Upper lobe of left lung (tissue), 6 donors: ENCODE results near the gene GRK5. TPM values are rescaled to one million over a fixed set of nuclear protein-coding genes. Genes with fewer than 3 reads are reported as not detected.

Experiments
- ATAC-seq, 2 donors: fragments of 200-7000 bp; cut with Tn5 transposase; one replicate each; pipeline ENCODE4 v1.9.1; 2022; ENCODE audit warnings: mild to moderate bottlenecking in 2 of 2, moderate library complexity in 2 of 2; ENCODE audit not compliant: low FRiP score in 2 of 2
- DNase-seq, 2 donors: peaks; one replicate each; pipeline ENCODE4 v3.0.0-alpha.2; 2019 to 2020
- H3K27ac ChIP-seq, 4 donors: fragments of 200-600 bp; sonication (generic); one replicate each; pipeline ENCODE4 v1.5.1; 2016 to 2019
- H3K27me3 ChIP-seq, 4 donors: fragments of 200-600 bp; sonication (generic); one replicate each; pipeline ENCODE4 v1.5.1; 2017 to 2019
- H3K36me3 ChIP-seq, 4 donors: fragments of 200-600 bp; sonication (generic); one replicate each; pipeline ENCODE4 v1.5.1; 2016 to 2019
- H3K4me1 ChIP-seq, 4 donors: fragments of 200-600 bp; sonication (generic); one replicate each; pipeline ENCODE4 v1.5.1; 2018 to 2019
- H3K4me3 ChIP-seq, 4 donors: fragments of 200-600 bp; sonication (generic); one replicate each; pipeline ENCODE4 v1.5.1; 2017 to 2019; ENCODE audit warnings: mild to moderate bottlenecking in 2 of 4, moderate library complexity in 1 of 4
- H3K9me3 ChIP-seq, 4 donors: fragments of 200-600 bp; sonication (generic); one replicate each; pipeline ENCODE4 v1.5.1; 2018 to 2019
- EP300 ChIP-seq, 4 donors: sonication (generic); formaldehyde crosslinking; IDR thresholded peaks; one replicate each; pipeline ENCODE4 v1.5.1; 2017; ENCODE audit warnings: antibody characterized with exemption in 4 of 4, control low read depth in 2 of 4
- POLR2A ChIP-seq, 4 donors: fragments of 450-650 bp; IDR thresholded peaks; one replicate each; pipeline ENCODE4 v1.5.1; 2016 to 2017; ENCODE audit warnings: antibody characterized with exemption in 4 of 4, mild to moderate bottlenecking in 2 of 4
- POLR2AphosphoS5 ChIP-seq, 2 donors: sonication (generic); formaldehyde crosslinking; IDR thresholded peaks; one replicate each; pipeline ENCODE4 v1.5.1; 2017; ENCODE audit warnings: antibody characterized with exemption in 2 of 2
- WGBS, 2 donors: methylation state at CpG; one replicate each; pipeline ENCODE4 v1.1.5; 2017 to 2018; 5-methylcytosine and 5-hydroxymethylcytosine counted together
- total RNA-seq, 6 donors: library from RNA; depleted of rRNA in 4 of 6; stranded (reverse); fragments of >200 nt in 4 of 6; gene quantifications; one replicate each; pipeline versions ENCODE4 v1.1.0 to v1.2.1, GENCODE V29; 2016 to 2021
- TF ChIP-seq, protein P1 (sequence below), 6 experiments: fragments of 450-650 bp in 4 of 6; fragments of 200-600 bp in 2 of 6; sonication (generic) in 2 of 6; IDR thresholded peaks; one replicate each; pipeline ENCODE4 v1.5.1; 2016 to 2019; ENCODE audit warnings: antibody characterized with exemption in 6 of 6
- donor health status: DM: no; HTN: no; CAD: no; lungs with moderate emphysema.
- donor health status: DM: no; HTN: yes; CAD: no; lungs with severe emphysema.

GRK5 gene
- total RNA-seq, 6 donors from 2014 or later, result 38.6 to 80.9 (median 61.1) TPM

DNA sequence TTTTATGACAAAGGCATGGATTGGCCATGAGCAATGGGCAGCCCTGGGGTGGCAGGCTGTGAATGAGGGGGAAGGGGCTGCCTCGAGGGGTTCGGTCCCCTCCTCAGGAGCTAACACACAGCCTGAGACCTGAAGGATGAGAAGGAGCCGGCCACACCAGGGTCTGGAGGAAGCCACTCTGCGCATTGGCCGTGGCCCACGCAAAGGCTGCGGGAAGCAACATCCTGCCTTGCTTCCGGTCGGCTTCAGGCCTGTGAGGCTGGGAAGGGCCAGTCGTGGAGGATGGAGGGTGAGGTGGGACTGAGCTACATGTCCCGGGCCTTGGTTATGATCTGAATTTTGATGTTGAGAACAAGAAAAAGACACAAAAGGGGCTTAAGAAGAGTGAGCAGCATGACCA, 285.8 kb downstream of the GRK5 start:
- H3K27ac ChIP-seq, result no peak overlapping the region
- 56 to 63% methylated on average over 4 to 11 of the region's 11 CpGs for WGBS, 2 donors
- no peak for ATAC-seq

DNA sequence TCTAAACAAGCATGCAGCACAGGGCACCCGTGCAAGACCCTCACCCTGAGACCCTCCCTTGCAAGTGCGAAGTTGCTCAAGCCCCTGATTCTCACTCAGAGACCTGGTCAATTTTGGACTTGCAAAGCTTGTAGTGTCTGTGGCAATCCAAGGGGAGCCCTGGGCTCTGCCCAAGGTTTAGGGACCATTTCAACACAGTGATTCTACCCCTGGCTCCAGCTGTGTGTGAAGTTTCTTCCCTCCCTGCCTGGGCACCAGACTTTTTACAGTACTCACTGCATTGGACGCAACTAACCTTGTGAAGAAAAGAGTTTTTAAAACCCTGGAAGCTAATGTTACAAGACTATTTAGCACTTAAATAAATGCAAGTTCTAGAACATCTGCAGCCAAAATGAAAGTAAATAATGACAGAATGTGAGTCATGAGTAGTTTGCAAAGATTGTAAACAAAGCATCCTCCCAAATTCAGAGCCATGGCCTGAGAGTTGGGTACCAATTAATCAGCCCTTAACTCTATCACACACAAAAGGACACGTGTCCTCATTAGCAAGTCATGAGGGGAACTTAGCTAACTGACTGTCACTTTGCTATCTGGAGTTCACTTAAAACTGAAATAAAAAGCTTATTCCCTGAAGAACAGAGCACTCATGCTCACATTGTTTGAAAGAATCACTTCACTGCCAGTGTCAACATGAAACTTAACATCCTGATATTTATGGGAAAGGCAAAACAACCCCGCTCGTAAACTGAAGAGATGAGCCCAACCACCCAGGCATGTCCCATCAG, 287.1 kb downstream of the GRK5 start:
- WGBS, 2 donors, result 52 to 71% methylated on average over 4 to 6 of the region's 6 CpGs
- no peak overlapping the region for H3K27ac ChIP-seq
- H3K36me3 ChIP-seq, result no peaks in the 10 kb centered on the region
- no peak overlapping the region for H3K4me3 ChIP-seq
- no peaks in the 10 kb centered on the region for H3K27me3 ChIP-seq
- H3K4me1 ChIP-seq, result peaks cover 5 to 12% (median 10%) of the 10 kb centered on the region in 4 donors
- no peak for TF ChIP-seq EP300 (IDR thresholded peaks at IDR 0.05)
- no peak for TF ChIP-seq POLR2A (IDR thresholded peaks at IDR 0.05)
- TF ChIP-seq POLR2AphosphoS5 (IDR thresholded peaks at IDR 0.05), result no peak
- TF ChIP-seq, protein P1, sequence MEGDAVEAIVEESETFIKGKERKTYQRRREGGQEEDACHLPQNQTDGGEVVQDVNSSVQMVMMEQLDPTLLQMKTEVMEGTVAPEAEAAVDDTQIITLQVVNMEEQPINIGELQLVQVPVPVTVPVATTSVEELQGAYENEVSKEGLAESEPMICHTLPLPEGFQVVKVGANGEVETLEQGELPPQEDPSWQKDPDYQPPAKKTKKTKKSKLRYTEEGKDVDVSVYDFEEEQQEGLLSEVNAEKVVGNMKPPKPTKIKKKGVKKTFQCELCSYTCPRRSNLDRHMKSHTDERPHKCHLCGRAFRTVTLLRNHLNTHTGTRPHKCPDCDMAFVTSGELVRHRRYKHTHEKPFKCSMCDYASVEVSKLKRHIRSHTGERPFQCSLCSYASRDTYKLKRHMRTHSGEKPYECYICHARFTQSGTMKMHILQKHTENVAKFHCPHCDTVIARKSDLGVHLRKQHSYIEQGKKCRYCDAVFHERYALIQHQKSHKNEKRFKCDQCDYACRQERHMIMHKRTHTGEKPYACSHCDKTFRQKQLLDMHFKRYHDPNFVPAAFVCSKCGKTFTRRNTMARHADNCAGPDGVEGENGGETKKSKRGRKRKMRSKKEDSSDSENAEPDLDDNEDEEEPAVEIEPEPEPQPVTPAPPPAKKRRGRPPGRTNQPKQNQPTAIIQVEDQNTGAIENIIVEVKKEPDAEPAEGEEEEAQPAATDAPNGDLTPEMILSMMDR (IDR thresholded peaks at IDR 0.05), result no peak
- no peak for DNase-seq
- H3K9me3 ChIP-seq, result no peaks in the 10 kb centered on the region
- ATAC-seq, result no peak

More for the DNA sequence above, 285.8 kb downstream of the GRK5 start:
- Histone ChIP-seq H3K9me3 (no peaks in the 10 kb centered on the region), H3K36me3 (no peaks in the 10 kb centered on the region), H3K4me1 (peaks cover 8 to 12% (median 10%) of the 10 kb centered on the region in 4 donors), H3K27me3 (no peaks in the 10 kb centered on the region), H3K4me3 (no peak overlapping the region)
- DNase-seq, result no peak
- TF ChIP-seq POLR2AphosphoS5 (IDR thresholded peaks at IDR 0.05) (no peak), EP300 (IDR thresholded peaks at IDR 0.05) (no peak), POLR2A (IDR thresholded peaks at IDR 0.05) (no peak)
- TF ChIP-seq, protein P1 (IDR thresholded peaks at IDR 0.05), result no peak

DNA sequence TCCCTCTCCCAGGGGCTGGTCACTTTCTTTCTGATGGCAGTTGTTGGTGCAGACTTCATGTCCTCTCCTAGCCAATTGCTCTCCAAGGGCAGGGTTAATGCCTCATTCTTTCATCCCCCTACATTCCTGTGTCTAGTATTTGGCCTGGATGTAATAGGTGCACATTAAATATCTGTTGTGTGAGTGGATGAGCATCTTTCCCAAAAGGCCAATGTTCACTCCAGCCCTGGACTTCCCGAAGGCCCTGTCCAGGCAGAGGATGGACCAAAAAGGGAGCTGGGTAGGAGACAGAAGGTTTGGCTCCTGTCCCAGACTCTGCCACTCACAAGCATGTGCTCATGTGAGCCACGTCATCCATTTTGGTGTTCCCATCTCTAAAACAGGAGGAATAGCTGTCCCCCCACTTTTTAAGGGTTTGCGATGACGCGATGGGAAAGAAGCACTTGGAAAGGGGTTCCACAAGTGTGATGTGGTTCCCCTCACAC, 287.7 kb downstream of the GRK5 start:
- no peak overlapping the region for H3K4me3 ChIP-seq
- DNase-seq, result no peak
- H3K27me3 ChIP-seq, result no peaks in the 10 kb centered on the region
- ATAC-seq, result no peak
- no peak overlapping the region for H3K27ac ChIP-seq
- TF ChIP-seq POLR2A (IDR thresholded peaks at IDR 0.05) (no peak), POLR2AphosphoS5 (IDR thresholded peaks at IDR 0.05) (no peak), EP300 (IDR thresholded peaks at IDR 0.05) (no peak)
- TF ChIP-seq, protein P1 (IDR thresholded peaks at IDR 0.05), result no peak
- no peaks in the 10 kb centered on the region for H3K36me3 ChIP-seq
- WGBS, 2 donors, result 93 to 95% methylated on average over 5 of the region's 5 CpGs
- H3K4me1 ChIP-seq, result peaks cover 0 to 6% (median 4%) of the 10 kb centered on the region in 4 donors
- no peaks in the 10 kb centered on the region for H3K9me3 ChIP-seq

DNA sequence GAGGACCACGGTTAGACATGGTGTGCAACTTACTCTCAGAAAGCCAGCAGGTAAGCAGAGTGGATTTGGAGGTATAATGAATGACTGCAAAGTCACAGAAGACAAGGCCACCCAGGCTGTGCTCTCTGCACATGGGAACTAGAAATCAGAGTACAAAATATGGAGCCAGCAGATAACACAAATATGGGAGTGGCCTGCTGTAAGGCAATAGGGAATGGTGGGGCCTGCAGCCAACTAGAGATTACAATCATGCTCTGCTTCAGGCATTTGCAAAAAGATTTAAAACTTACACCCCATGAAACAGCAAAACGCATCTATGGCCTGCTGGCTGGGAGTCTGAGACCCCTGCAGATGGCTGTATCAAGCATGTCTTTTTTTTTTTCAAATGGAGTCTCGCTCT, 288.2 kb downstream of the GRK5 start:
- 96 to 97% methylated on average over 3 of the region's 3 CpGs for WGBS, 2 donors
- Histone ChIP-seq H3K27ac (no peak overlapping the region), H3K9me3 (no peaks in the 10 kb centered on the region), H3K4me1 (peaks cover 0 to 5% (median 4%) of the 10 kb centered on the region in 4 donors), H3K4me3 (no peak overlapping the region), H3K27me3 (no peaks in the 10 kb centered on the region), H3K36me3 (no peaks in the 10 kb centered on the region)
- no peak for ATAC-seq
- no peak for DNase-seq
- no peak for TF ChIP-seq EP300 (IDR thresholded peaks at IDR 0.05)
- no peak for TF ChIP-seq POLR2A (IDR thresholded peaks at IDR 0.05)
- no peak for TF ChIP-seq POLR2AphosphoS5 (IDR thresholded peaks at IDR 0.05)
- TF ChIP-seq, protein P1 (IDR thresholded peaks at IDR 0.05), result no peak
